ACC112 (cell line): Measurements from ENCODE around the gene IFNGR1.
"Not testable (repeated sequence)": the region's sequence is repeated elsewhere in the genome, so short reads cannot be mapped to it uniquely, and the experiment has no call there.

Experiments
- H2AFZ ChIP-seq: fragments of 200-600 bp; sonication (generic); one replicate; pipeline ENCODE4 v1.6.0; 2017; ENCODE audit warnings: antibody characterized with exemption, low read length; ENCODE audit not compliant: unreplicated experiment
- H3K27ac ChIP-seq: fragments of 200-600 bp; sonication (generic); 2 replicates; pipeline ENCODE4 v1.5.1; 2014; ENCODE audit warnings: low read depth, mild to moderate bottlenecking, antibody characterized with exemption, low read length, moderate library complexity
- H3K27me3 ChIP-seq: fragments of 200-600 bp; sonication (generic); 2 replicates; pipeline ENCODE4 v1.6.1; 2014; ENCODE audit warnings: mild to moderate bottlenecking, antibody characterized with exemption, low read length, moderate library complexity, mixed read lengths; ENCODE audit not compliant: insufficient read depth
- H3K36me3 ChIP-seq: fragments of 200-600 bp; sonication (generic); 2 replicates; pipeline ENCODE4 v1.6.1; 2016; ENCODE audit warnings: mild to moderate bottlenecking, antibody characterized with exemption, low read length, moderate library complexity, mixed read lengths; ENCODE audit not compliant: insufficient read depth
- H3K4me1 ChIP-seq: fragments of 200-600 bp; sonication (generic); one replicate; pipeline ENCODE4 v1.6.1; 2016; ENCODE audit warnings: low read length, mixed read lengths; ENCODE audit not compliant: insufficient read depth, unreplicated experiment, control insufficient read depth
- H3K4me3 ChIP-seq: fragments of 200-600 bp; sonication (generic); 2 replicates; pipeline ENCODE4 v1.5.1; 2014; ENCODE audit warnings: mild to moderate bottlenecking, low read depth, low read length
- H3K79me2 ChIP-seq: fragments of 200-600 bp; sonication (generic); one replicate; pipeline ENCODE4 v1.6.0; 2016; ENCODE audit warnings: low read length; ENCODE audit not compliant: control insufficient read depth, unreplicated experiment, insufficient read depth

The IFNGR1 gene

DNA sequence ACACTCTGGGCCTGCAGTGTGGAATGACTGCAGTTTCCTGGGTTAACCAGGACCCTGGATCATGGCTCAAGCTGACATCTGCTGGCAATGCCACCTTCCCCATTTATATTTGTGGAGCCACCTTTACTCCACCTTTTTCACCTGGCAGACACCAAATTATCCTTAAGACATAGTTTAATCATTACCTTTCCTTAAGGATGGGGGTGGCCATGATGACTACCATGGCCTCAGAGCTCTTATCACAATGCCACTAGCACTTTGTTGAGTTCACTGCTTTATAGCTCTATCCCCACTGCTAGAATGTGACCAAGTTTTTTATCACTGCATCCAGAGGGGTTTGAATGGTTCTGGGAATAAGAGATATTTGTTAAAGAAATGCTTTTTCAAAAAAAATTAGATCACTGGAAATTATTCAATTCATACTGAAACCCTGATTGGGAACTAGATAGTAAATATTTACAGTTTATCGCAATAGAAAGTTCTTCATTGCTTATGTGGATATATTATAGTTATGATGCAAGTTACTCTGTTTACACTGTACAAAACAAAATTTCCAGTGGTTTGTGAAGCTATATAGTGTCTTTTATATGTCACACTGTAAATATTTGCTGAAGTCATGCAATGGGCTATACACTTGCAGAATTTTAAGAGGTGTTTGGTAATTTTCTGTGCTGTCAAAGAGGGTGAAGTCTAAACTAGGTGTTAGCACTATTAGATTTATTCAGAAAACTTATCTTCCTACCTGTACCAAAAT, 37.3 kb upstream of the IFNGR1 start:
- H3K27me3 ChIP-seq, result no peaks in the 10 kb centered on the region
- H3K79me2 ChIP-seq, result no peaks in the 10 kb centered on the region
- H3K27ac ChIP-seq, result no peak overlapping the region
- H2AFZ ChIP-seq, result no peak overlapping the region
- H3K4me1 ChIP-seq, result peaks cover 10% of the 10 kb centered on the region
- H3K36me3 ChIP-seq, result no peaks in the 10 kb centered on the region
- no peak overlapping the region for H3K4me3 ChIP-seq

- H3K36me3 ChIP-seq, result no peaks in the 10 kb centered on the region
- no peaks in the 10 kb centered on the region for H3K79me2 ChIP-seq
- no peak overlapping the region for H2AFZ ChIP-seq
- no peak overlapping the region for H3K27ac ChIP-seq
- no peak overlapping the region for H3K4me3 ChIP-seq
- no peaks in the 10 kb centered on the region for H3K4me1 ChIP-seq
- no peaks in the 10 kb centered on the region for H3K27me3 ChIP-seq
Observed at GRCh38 chr6:137254966-137255365, 35.8 kb upstream of the IFNGR1 start.

- not testable (repeated sequence) for H3K27ac ChIP-seq, H3K4me1 ChIP-seq, H3K79me2 ChIP-seq, H2AFZ ChIP-seq, H3K4me3 ChIP-seq, H3K36me3 ChIP-seq, H3K27me3 ChIP-seq
Observed at GRCh38 chr6:137254430-137254829, 35.2 kb upstream of the IFNGR1 start.

DNA sequence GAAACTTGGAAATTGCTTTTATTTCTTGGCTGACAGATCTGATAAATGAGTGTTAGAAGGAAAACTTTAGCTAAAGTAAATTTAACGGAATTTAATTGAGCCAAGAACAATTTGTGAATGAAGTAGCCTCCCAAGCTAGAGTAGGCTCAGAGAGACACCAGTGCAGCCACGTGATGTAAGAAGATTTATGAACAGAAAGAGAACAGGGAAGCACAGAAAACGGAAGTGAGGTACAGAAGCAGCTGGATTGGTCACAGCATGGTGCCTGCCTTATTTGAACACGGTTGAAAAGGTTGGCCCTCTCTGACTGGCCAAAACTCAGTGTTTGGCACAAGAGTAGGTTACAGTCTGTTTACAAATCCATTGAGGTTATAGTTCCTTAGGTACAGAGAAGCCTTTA, 29.5 kb upstream of the IFNGR1 start:
- Histone ChIP-seq H3K4me1 (no peaks in the 10 kb centered on the region), H3K27ac (no peak overlapping the region), H3K79me2 (no peaks in the 10 kb centered on the region), H2AFZ (no peak overlapping the region), H3K4me3 (no peak overlapping the region), H3K27me3 (no peaks in the 10 kb centered on the region), H3K36me3 (no peaks in the 10 kb centered on the region)

GRCh38 chr6:137247724-137248123, 28.5 kb upstream of the IFNGR1 start:
- no peaks in the 10 kb centered on the region for H3K79me2 ChIP-seq
- no peaks in the 10 kb centered on the region for H3K4me1 ChIP-seq
- H2AFZ ChIP-seq, result no peak overlapping the region
- H3K4me3 ChIP-seq, result no peak overlapping the region
- H3K36me3 ChIP-seq, result no peaks in the 10 kb centered on the region
- no peak overlapping the region for H3K27ac ChIP-seq
- H3K27me3 ChIP-seq, result no peaks in the 10 kb centered on the region

DNA sequence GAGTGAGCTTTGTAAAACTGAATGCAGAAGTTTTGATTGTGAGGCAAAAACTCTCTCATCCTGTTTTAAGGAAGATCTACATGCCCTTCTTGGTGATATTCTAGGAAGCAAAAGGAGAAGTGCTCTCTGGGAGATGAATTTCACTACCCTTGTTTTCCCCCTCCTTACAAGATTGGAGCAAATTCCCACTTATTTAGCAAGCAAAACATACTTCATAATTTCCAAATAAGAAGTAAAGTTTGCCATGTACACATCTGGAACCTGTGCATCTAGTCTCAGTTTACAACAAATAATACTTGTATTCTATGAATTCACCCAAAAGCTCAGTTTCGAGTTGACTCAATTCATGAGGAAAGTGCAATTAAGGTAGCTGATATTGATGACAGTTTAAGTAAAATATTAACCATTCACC, 27.6 kb upstream of the IFNGR1 start:
- Histone ChIP-seq H3K27ac (no peak overlapping the region), H3K4me1 (peaks cover 5% of the 10 kb centered on the region), H3K4me3 (no peak overlapping the region), H3K27me3 (no peaks in the 10 kb centered on the region), H3K79me2 (no peaks in the 10 kb centered on the region), H2AFZ (no peak overlapping the region), H3K36me3 (no peaks in the 10 kb centered on the region)

- no peak overlapping the region for H3K27ac ChIP-seq
- H3K4me3 ChIP-seq, result no peak overlapping the region
- peaks cover 11% of the 10 kb centered on the region for H3K4me1 ChIP-seq
- no peaks in the 10 kb centered on the region for H3K79me2 ChIP-seq
- no peaks in the 10 kb centered on the region for H3K27me3 ChIP-seq
- H2AFZ ChIP-seq, result no peak overlapping the region
- no peaks in the 10 kb centered on the region for H3K36me3 ChIP-seq
Observed at GRCh38 chr6:137246164-137246563, 27.0 kb upstream of the IFNGR1 start.

GRCh38 chr6:137241481-137242038, 22.4 kb upstream of the IFNGR1 start:
- Histone ChIP-seq H3K36me3 (no peaks in the 10 kb centered on the region), H3K4me1 (peaks cover 36% of the 10 kb centered on the region), H3K27ac (peak overlapping the region; percentile 78), H3K4me3 (0 out of 2 replicates have a peak overlapping the region, but pooled peaks have one; percentile 8), H3K27me3 (no peaks in the 10 kb centered on the region), H2AFZ (peak overlapping the region; percentile 52), H3K79me2 (no peaks in the 10 kb centered on the region)

DNA sequence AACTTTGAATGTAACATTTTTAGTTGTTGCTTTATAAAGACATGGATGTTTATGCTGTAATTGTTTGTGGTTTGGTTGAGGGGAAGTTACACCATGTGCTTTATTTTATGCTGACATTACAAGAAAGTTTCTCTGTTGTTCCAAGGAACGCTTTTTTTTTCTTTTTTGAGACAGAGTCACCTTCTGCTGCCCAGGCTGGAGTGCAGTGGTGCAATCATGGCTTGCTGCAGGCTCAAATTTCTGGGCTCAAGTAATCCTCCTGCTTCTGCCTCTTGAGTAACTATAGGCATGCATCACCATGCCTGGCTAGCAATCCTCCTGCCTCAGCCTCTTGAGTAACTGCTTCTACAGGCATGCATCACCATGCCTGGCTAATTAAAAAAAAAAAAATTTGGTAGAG, 21.0 kb upstream of the IFNGR1 start:
- H3K4me1 ChIP-seq, result peaks cover 37% of the 10 kb centered on the region
- no peak overlapping the region for H3K4me3 ChIP-seq
- no peaks in the 10 kb centered on the region for H3K36me3 ChIP-seq
- peak overlapping the region; percentile 24 for H3K27ac ChIP-seq
- no peaks in the 10 kb centered on the region for H3K27me3 ChIP-seq
- no peak overlapping the region for H2AFZ ChIP-seq
- H3K79me2 ChIP-seq, result no peaks in the 10 kb centered on the region

- Histone ChIP-seq H3K79me2 (no peaks in the 10 kb centered on the region), H3K27me3 (no peaks in the 10 kb centered on the region), H3K36me3 (no peaks in the 10 kb centered on the region), H2AFZ (no peak overlapping the region), H3K4me3 (no peak overlapping the region), H3K27ac (peak overlapping the region; percentile 59), H3K4me1 (peaks cover 52% of the 10 kb centered on the region)
Observed at GRCh38 chr6:137237413-137238170, 18.4 kb upstream of the IFNGR1 start.
